Hepatic stellate cell (primary cell): ENCODE data around the gene HLA-A.

Experiments used
- DNase-seq: peaks from one replicate; pipeline ENCODE4 v3.0.0; 2011; ENCODE audit warnings: low spot score

HLA-A gene

DNA sequence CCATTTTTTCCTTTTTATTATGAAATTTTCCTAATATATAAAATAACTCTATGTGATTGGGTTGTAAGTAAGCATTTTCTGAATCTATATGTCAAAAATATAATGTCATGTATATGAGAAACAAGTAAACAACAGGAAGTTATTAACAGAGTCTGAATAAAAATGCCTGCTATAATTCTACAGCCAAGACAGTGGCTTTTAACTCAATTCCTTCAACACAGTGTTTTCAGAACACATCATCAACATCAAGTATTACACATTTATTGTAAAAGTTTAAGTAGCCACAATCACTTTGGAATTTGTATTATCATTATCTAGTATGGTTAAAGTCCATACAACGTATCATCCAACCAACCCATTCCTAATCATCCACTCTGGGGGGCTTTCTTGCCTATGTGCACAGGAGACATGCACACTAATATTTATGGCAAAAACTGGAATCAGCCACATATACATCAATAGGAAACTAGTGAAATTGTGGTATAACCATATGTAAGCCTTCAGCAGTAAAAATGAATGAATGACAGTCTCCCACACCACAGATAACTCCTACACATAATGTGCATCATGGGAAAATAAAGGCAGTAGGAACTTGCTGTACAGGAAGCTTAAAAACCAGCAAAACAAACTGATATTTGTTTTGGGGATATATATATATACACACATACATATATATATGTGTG is 6.9 kb upstream of the HLA-A start:
- DNase-seq = no peak

- no peak for DNase-seq
Observed at GRCh38 chr6:29938746-29939508, 3.4 kb upstream of the HLA-A start.

DNA sequence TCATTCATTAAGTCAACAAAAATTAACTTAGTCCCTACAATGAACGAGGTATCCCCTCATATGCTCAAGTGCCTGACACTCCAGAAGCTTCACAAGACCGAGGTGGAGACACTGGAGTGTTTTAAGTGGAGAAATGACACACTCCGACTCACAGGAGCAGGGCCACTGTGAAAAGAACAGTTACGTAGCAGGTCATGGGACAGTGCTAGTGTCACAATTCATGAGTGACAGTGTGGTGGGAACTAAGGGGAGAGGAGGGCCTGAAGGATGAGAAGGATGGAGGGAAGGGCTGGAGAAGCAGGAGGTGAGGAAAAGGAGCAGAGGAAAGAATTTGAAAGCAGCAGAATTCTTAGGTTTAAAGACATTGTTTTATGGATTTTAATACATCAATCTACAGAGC is 1.3 kb upstream of the HLA-A start:
- no peak for DNase-seq

- DNase-seq = no peak
Observed at GRCh38 chr6:29941471-29941870, 861 bp upstream of the HLA-A start.

- DNase-seq = no peak
Observed at GRCh38 chr6:29941916-29942274, 437 bp upstream of the HLA-A start.

GRCh38 chr6:29943053-29943966 is 978 bp downstream of the HLA-A start:
- DNase-seq = no peak

- no peak for DNase-seq
Observed at GRCh38 chr6:29945281-29945820, 3.0 kb downstream of the HLA-A start.

DNA sequence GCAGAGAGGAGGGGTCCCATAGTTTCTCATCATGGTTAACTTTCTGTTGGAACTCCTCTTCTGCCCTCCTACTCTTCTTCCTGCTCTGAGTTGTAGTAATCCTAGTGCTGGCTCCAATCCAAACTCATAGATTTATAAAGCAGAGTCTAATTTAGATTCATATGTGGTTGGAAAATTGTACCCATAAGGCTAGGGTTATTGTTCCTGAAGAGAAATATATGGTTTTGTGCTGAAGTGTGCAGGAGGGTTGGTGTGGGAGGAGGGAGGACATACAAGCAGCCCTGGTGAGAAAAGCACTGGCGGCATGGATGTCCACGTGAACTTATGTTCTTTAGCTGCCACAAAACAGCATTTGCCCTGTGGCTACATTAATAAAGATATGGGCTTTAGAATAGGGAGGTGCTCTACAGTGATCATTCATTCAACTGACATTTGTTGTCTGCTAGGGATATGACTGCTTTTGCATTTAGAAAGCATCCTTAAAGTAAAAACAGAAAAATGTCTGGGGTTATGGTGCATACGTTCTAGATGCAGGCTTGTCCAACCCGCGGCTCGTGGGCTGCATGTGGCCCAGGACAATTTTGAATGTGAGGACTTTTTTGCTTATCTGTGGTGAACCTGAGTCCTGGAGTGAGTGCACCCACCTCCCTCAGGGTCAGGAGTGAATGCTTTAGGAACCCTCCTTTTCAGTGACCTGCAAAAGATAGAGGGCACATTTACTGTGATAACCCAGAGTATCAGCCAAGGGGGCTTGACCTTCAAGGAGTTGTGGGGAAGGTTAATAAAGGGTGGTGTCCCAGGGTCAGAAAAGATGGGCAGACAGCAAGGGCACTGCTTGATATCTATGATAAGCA is 4.1 kb downstream of the HLA-A start:
- no peak for DNase-seq

- DNase-seq = no peak
Observed at GRCh38 chr6:29947077-29947980, 5.0 kb downstream of the HLA-A start.

GRCh38 chr6:29948277-29948676 is 5.9 kb downstream of the HLA-A start:
- no peak for DNase-seq

DNA sequence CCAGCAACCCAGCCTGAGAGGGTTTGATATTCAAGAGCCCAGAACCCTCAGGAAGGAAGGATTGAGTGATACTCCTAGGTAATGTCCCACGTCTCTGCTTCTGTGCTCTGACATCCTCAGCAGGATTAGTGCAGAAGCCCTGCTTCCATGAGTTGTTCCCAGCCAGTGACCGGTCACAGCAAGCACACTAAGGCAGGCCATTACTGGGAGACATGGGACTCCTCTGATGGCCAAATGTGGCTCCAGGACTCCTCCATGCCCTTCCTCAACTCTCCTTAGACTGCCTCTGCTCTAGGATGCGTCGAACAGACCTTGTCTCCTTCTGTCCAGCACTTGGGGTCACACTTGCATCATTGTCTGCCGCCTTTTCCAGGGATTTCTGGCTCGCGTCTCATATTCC is 7.6 kb downstream of the HLA-A start:
- DNase-seq = no peak

DNA sequence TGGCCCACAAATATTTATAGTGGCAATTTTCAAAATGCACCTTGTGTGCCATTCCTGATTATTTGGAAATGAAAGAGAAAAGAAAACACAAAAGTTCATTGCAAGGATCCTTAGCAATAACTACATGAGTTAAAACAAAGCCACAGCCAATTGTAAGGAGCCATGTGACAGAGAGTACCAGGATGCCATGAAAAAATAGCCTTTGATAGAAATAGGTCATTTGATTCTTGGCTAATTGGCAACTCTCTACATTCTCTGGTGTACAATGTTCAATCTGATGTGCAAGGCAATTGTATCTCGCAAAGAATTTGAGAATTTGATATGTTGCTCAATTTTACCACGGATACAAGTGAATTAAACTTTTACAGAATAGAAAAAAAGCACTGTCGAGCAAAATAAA is 9.6 kb downstream of the HLA-A start:
- DNase-seq = no peak

GRCh38 chr6:29953001-29953441 is 10.7 kb downstream of the HLA-A start:
- no peak for DNase-seq

DNA sequence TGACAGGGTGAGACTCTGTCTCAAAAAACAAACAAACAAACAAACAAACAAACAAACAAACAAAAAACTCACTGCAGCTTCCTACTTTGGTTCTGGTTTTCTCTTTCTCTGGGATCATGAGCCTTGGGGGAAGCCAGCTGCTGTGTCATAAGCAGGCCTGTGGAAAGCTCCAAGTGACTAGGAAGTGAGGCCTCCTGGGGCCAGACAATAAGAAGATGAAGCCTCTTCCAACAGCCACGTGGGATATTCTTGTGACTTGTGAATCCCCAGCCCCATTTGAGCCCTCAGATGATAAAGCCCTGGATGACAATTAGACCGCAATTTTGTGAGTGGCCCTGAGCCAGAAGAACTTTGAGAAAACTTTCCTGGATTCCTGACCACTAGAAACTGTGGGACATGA is 11.4 kb downstream of the HLA-A start:
- no peak for DNase-seq

DNA sequence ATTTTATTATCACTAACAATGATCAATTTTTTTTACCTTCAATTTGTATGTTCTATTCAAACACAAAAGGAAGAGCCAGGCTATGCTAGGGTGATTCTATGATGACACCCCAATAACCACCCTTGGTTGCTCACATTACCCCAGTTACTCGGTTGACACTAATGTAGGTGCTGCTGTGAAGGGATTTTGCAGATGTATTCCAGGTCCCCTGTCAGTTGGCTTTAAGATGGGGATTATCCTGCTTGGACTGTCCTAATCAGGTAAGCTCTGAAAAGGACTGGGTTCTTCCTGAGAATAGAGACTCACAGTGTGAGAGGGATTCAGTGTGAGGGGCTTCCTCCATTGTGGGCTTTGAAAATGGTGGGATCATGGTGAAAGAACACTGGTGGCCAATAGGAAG is 11.9 kb downstream of the HLA-A start:
- DNase-seq = no peak

DNA sequence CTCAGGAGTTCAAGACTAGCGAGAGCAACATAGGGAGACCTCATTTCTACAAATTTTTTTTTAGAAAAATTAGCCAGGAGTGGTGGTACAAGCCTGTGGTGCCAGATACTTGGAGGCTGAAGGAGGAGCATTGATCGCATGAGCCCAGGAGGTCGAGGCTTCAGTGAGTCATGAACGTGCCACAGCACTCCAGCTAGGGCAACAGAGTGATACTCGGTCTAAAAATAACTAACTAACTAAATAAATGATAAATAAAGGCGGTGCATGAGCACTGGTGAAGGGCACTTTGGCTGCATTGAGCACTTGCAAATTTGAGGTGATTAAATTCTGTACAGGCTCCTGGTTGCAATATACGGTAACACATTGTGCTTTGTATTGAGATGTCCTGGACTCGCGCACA is 13.5 kb downstream of the HLA-A start:
- no peak for DNase-seq

DNA sequence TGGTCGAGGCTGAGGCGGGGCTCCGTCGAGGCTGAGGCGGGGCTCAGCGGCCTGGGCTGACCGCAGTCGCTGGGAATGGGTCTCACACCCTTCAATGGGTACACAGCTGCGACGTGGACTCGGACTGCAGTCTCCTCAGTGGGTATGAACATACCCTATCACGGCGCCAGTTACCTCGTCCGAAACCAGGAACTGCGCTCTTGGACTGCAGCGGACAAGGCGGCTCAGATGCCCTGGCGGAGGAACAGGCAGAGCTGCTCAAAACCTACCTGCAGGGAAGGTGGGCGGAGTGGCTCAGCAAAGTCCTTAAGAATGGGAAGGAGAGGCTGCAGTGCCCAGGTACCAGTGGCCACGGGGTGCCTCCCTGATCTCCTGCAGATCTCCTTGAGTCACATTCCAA is 14.2 kb downstream of the HLA-A start:
- no peak for DNase-seq

DNA sequence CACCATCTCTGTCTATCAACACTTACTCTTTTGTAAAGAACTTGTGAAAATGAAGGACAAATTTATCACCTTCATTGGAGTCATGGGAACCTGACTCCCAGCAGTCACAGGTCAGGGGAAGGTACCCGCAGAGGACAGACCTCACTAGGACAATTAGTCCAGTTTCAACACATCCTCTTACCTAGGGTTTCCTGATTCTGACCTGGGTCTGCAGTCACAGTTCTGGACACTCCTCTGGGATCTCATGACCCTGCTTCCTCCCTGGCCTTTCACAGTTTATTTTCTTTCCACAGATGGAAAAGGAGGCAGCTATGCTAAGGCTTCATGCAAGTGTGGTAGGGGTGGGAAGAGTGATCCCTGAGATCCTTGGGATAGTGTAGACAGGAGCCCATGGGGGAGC is 15.7 kb downstream of the HLA-A start:
- no peak for DNase-seq

GRCh38 chr6:29958921-29959320 is 16.6 kb downstream of the HLA-A start:
- DNase-seq = no peak

DNA sequence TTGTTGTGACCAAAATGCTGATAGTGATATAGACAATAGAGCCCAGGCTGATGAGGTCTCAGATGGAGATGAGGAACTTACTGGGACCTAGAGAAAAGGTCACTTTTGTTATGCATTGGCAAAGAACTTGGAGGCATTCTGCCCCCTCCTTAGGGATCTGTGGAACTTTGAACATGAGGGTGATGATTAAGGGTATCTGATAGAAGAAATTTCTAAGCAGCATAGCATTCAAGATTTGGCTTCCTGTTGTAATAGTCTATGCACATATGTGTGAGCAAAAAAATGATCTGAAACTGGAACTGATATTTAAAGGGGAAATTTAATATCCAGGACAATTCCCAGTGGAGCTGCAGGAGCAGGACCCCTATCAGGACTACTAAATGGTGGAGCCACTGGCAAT is 17.1 kb downstream of the HLA-A start:
- DNase-seq = no peak

GRCh38 chr6:29961966-29962365 is 19.6 kb downstream of the HLA-A start:
- no peak for DNase-seq
